MM.1S (cell line): Measurements from ENCODE around the gene APOBEC4.

ENCODE experiments used
- CTCF ChIP-seq: fragments of 300-600 bp; sonication (generic); IDR thresholded peaks from 2 replicates; pipeline ENCODE4 v1.5.1; 2016; ENCODE audit warnings: antibody characterized with exemption, low read length, mixed read lengths
- EZH2 ChIP-seq: fragments of 300-600 bp; sonication (generic); optimal IDR thresholded peaks from 2 replicates; pipeline ENCODE3; 2017; ENCODE audit warnings: low read depth, mild to moderate bottlenecking, antibody characterized with exemption, low read length, mixed read lengths
- EZH2phosphoT487 ChIP-seq: fragments of 300-600 bp; sonication (generic); IDR thresholded peaks from 2 replicates; pipeline ENCODE4 v1.6.1; 2018; ENCODE audit warnings: antibody characterized with exemption, low read length

- no peak for TF ChIP-seq CTCF
- no peak for TF ChIP-seq EZH2
- TF ChIP-seq EZH2phosphoT487 = no peak
Observed at GRCh38 chr1:183598386-183598785, 54.7 kb downstream of the APOBEC4 start.
